ENCODE measurements around the gene PRDX5. TPM values are rescaled to one million over a fixed set of nuclear protein-coding genes. Genes with fewer than 3 reads are reported as not detected.
A peak's percentile ranks its signal among the peaks of the same experiment; 100 is the strongest.
"Not testable (repeated sequence)": the region's sequence is repeated elsewhere in the genome, so short reads cannot be mapped to it uniquely, and the experiment has no call there.

PRDX5 gene
- total and polyA plus RNA-seq, 4 donors = 66.8 to 201 (median 135) TPM

GRCh38 chr11:64307795-64308194 lies 10.1 kb upstream of the PRDX5 start:
- not testable (repeated sequence) for H3K27me3 ChIP-seq (ENCODE audit: control insufficient read depth in 4 of 4, insufficient read depth in 4 of 4, low read length in 3 of 4); H3K27ac ChIP-seq (ENCODE audit: low read depth in 1 of 2, low read length in 2 of 2); H3K9me3 ChIP-seq (ENCODE audit: control insufficient read depth in 4 of 4, low read length in 3 of 4); H3K36me3 ChIP-seq (ENCODE audit: control insufficient read depth in 4 of 4, insufficient read depth in 3 of 4, low read depth in 1 of 4, low read length in 3 of 4); DNase-seq (ENCODE audit: low spot score)
- peak; percentile 52 to 72 for TF ChIP-seq HNF4A (conservative IDR thresholded peaks at IDR 0.05)
- Histone ChIP-seq H3K9ac (ENCODE audit: low read depth in 1 of 2, low read length in 2 of 2) (peak overlapping the region in 1 of 2 donors; percentile 87), H3K4me1 (ENCODE audit: control insufficient read depth in 4 of 4, insufficient read depth in 4 of 4, low read length in 3 of 4) (peaks cover 5 to 48% (median 36%) of the 10 kb centered on the region in 4 donors), H3K4me3 (ENCODE audit: low read depth in 1 of 3, low read length in 3 of 3) (peak overlapping the region in 1 of 3 donors; percentile 42)
- 89% methylated on average over 5 of the region's 5 CpGs for WGBS

GRCh38 chr11:64312947-64313346 lies 5.0 kb upstream of the PRDX5 start:
- 94% methylated on average over 10 of the region's 10 CpGs for WGBS
- H3K27me3 ChIP-seq (ENCODE audit: control insufficient read depth in 4 of 4, insufficient read depth in 4 of 4, low read length in 3 of 4) = no peaks in the 10 kb centered on the region
- peaks cover 4 to 26% (median 9%) of the 10 kb centered on the region in 4 donors for H3K36me3 ChIP-seq (ENCODE audit: control insufficient read depth in 4 of 4, insufficient read depth in 3 of 4, low read depth in 1 of 4, low read length in 3 of 4)
- H3K4me1 ChIP-seq (ENCODE audit: control insufficient read depth in 4 of 4, insufficient read depth in 4 of 4, low read length in 3 of 4) = peaks cover 1 to 54% (median 39%) of the 10 kb centered on the region in 4 donors
- H3K9me3 ChIP-seq (ENCODE audit: control insufficient read depth in 4 of 4, low read length in 3 of 4) = no peaks in the 10 kb centered on the region
- no peak overlapping the region for H3K27ac ChIP-seq (ENCODE audit: low read depth in 1 of 2, low read length in 2 of 2)
- H3K9ac ChIP-seq (ENCODE audit: low read depth in 1 of 2, low read length in 2 of 2) = no peak overlapping the region
- TF ChIP-seq CTCF (IDR thresholded peaks at IDR 0.05; ENCODE audit: low read depth, low read length, missing input control) (no peak), TAF1 (conservative IDR thresholded peaks at IDR 0.05) (no peak), JUND (IDR thresholded peaks at IDR 0.05) (no peak), SP1 (IDR thresholded peaks at IDR 0.05) (no peak), EGR1 (IDR thresholded peaks at IDR 0.05; ENCODE audit: low read depth in 2 of 2) (no peak), GABPA (IDR thresholded peaks at IDR 0.05 in 1 of 2, conservative IDR thresholded peaks at IDR 0.05 in 1 of 2) (no peak), ATF3 (IDR thresholded peaks at IDR 0.05) (no peak), YY1 (IDR thresholded peaks at IDR 0.05) (no peak), ZBTB33 (IDR thresholded peaks at IDR 0.05) (no peak), HNF4G (IDR thresholded peaks at IDR 0.05) (no peak), RXRA (IDR thresholded peaks at IDR 0.05) (no peak), FOXA1 (IDR thresholded peaks at IDR 0.05) (no peak), NR2F2 (IDR thresholded peaks at IDR 0.05) (no peak), RAD21 (IDR thresholded peaks at IDR 0.05) (no peak), FOXA2 (IDR thresholded peaks at IDR 0.05) (no peak), REST (IDR thresholded peaks at IDR 0.05) (no peak), MAX (IDR thresholded peaks at IDR 0.05) (no peak), HNF4A (conservative IDR thresholded peaks at IDR 0.05) (no peak)
- DNase-seq (ENCODE audit: low spot score) = no peak
- H3K4me3 ChIP-seq (ENCODE audit: low read depth in 1 of 3, low read length in 3 of 3) = no peak overlapping the region
